Calu3 (cell line): ENCODE measurements around the gene FBXO33. TPM values are rescaled to one million over a fixed set of nuclear protein-coding genes. Genes with fewer than 3 reads are reported as not detected.
A peak's percentile ranks its signal among the peaks of the same experiment; 100 is the strongest.

Experiments used
- BruUV-seq: library from RNA; stranded (reverse); fragments of 400-500 nt; replicated peaks from 2 replicates; lab custom pipeline; 2021; lab: Mats Ljungman, UMichigan
- CTCF ChIA-PET: fragments of 300-600 bp; sonication (Branson Sonifier 250); formaldehyde crosslinking; loops from one replicate; lab custom pipeline; 2022; ENCODE audit warnings: antibody characterized with exemption; lab: Charles Lee
- DNase-seq: peaks from one replicate; pipeline ENCODE4 v3.0.0; 2022
- H3K27ac Mint-ChIP-seq: one replicate; pipeline ENCODE4 v1.8.0; 2022; ENCODE audit warnings: mixed read lengths; ENCODE audit not compliant: unreplicated experiment
- H3K27me3 Mint-ChIP-seq: one replicate; pipeline ENCODE4 v1.8.0; 2022; ENCODE audit warnings: mixed read lengths; ENCODE audit not compliant: unreplicated experiment
- H3K36me3 Mint-ChIP-seq: one replicate; pipeline ENCODE4 v1.8.0; 2022; ENCODE audit warnings: mild to moderate bottlenecking, moderate library complexity, mixed read lengths; ENCODE audit not compliant: insufficient read depth, unreplicated experiment
- H3K4me1 Mint-ChIP-seq: one replicate; pipeline ENCODE4 v1.8.0; 2022; ENCODE audit warnings: mild to moderate bottlenecking, low read depth, mixed read lengths; ENCODE audit not compliant: unreplicated experiment
- H3K4me3 Mint-ChIP-seq: one replicate; pipeline ENCODE4 v1.8.0; 2022; ENCODE audit warnings: mild to moderate bottlenecking, low read depth, moderate library complexity, mixed read lengths; ENCODE audit not compliant: unreplicated experiment
- H3K9me3 Mint-ChIP-seq: one replicate; pipeline ENCODE4 v1.8.0; 2022; ENCODE audit warnings: low read depth, mixed read lengths; ENCODE audit not compliant: unreplicated experiment
- intact Hi-C: fragments of 100-400 bp; cut with micrococcal nuclease; formaldehyde crosslinking; loops from one replicate; pipeline ENCODE4 v1.10.0; 2022; ENCODE audit not compliant: unreplicated experiment
- total RNA-seq: library from RNA; stranded (reverse); gene quantifications from 2 replicates; pipeline ENCODE4 v1.2.3, GENCODE V29; 2022
- TF ChIP-seq, protein P1 (sequence below): fragments of 200-600 bp; IDR thresholded peaks from one replicate; pipeline ENCODE4 v1.8.0; 2022; ENCODE audit warnings: antibody characterized with exemption; ENCODE audit not compliant: unreplicated experiment

FBXO33 gene
- total RNA-seq, 1 experiment from 2014 or later, result 8.6 TPM

DNA sequence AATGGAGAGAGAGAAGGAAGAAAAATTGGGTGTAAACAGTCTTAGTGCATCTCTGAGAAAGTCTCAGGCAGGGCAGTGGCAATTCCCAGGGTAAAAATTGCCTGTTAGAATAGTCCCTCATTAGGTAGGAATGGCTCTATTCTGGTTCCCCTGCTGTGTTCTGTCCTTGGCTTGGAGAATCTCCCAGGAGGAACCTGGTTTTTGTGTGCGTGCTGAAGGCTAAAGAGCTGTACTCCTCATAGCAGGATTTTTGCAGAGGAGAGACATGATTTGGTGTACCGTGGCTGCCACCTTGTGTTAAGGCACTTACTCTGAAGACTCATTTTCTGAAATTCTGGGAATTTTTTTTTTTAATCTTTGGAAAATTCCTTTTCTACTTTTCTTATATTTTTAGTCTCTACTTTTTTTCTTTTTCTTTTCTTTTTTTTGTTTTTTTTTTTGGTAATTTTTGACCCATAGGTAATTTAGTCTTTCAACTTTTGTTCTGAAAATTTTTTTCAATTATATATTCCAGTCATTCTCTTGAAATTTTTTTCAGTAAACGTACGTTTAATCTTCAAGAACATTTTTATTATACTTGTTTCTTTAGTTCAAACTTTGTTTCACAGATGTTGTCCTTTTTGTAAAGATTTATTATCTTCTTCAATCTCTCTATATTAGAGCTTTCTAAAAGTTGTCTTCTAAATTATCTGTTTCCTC lies 63.8 kb downstream of the FBXO33 start:
- H3K9me3 Mint-ChIP-seq, result no peaks in the 10 kb centered on the region
- TF ChIP-seq, protein P1, sequence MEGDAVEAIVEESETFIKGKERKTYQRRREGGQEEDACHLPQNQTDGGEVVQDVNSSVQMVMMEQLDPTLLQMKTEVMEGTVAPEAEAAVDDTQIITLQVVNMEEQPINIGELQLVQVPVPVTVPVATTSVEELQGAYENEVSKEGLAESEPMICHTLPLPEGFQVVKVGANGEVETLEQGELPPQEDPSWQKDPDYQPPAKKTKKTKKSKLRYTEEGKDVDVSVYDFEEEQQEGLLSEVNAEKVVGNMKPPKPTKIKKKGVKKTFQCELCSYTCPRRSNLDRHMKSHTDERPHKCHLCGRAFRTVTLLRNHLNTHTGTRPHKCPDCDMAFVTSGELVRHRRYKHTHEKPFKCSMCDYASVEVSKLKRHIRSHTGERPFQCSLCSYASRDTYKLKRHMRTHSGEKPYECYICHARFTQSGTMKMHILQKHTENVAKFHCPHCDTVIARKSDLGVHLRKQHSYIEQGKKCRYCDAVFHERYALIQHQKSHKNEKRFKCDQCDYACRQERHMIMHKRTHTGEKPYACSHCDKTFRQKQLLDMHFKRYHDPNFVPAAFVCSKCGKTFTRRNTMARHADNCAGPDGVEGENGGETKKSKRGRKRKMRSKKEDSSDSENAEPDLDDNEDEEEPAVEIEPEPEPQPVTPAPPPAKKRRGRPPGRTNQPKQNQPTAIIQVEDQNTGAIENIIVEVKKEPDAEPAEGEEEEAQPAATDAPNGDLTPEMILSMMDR, result peak; percentile 58
- peak; percentile 62 for DNase-seq
- H3K27me3 Mint-ChIP-seq, result no peaks in the 10 kb centered on the region
- peaks cover 5% of the 10 kb centered on the region for H3K36me3 Mint-ChIP-seq
- no peak overlapping the region for H3K4me3 Mint-ChIP-seq
- H3K27ac Mint-ChIP-seq, result no peak overlapping the region
- intact Hi-C loops, result loop anchor here (1.0 to 5.0 kb wide), 4 partner anchors 101 to 261 kb away; partner anchors contain the start of gene TRAPPC6B
- H3K4me1 Mint-ChIP-seq, result peaks cover 9% of the 10 kb centered on the region
- CTCF ChIA-PET, result interaction anchor here (0.6 to 1.2 kb wide), 4 partner anchors 63 to 265 kb away, joined by 3 to 8 read pairs (median 4); partner anchors contain the start of gene TRAPPC6B
- BruUV-seq, result no TSS peak

DNA sequence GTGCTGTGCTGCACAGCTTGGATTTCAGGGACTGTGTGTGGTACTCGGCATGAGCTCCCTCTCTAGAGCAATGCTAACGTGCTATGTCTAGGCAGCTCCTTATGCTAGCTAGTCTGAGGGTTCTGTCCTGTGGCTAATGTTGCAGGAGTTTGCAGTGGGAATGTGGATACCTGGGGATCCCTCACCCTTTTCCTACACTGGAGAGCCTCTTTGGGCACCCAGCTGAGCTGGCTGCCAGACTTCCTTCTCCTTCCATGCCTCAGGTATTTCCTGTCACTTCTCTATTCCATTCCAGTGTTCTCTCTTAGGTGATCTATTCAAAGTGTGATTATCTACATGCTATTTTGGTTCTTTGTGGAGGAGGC lies 64.9 kb downstream of the FBXO33 start:
- intact Hi-C loops, result loop anchor here (5.0 kb wide), 2 partner anchors 100 to 195 kb away; partner anchors contain the start of gene TRAPPC6B
- Mint-ChIP-seq H3K27ac (no peak overlapping the region), H3K9me3 (no peaks in the 10 kb centered on the region), H3K4me1 (peaks cover 9% of the 10 kb centered on the region), H3K27me3 (no peaks in the 10 kb centered on the region), H3K4me3 (no peak overlapping the region), H3K36me3 (peaks cover 9% of the 10 kb centered on the region)
- TF ChIP-seq, protein P1, result no peak
- CTCF ChIA-PET, result interaction anchor here (0.5 kb wide), 1 partner anchor 266 kb away, joined by 3 read pairs; no protein-coding TSS in a partner anchor
- no peak for DNase-seq
- BruUV-seq, result no TSS peak

DNA sequence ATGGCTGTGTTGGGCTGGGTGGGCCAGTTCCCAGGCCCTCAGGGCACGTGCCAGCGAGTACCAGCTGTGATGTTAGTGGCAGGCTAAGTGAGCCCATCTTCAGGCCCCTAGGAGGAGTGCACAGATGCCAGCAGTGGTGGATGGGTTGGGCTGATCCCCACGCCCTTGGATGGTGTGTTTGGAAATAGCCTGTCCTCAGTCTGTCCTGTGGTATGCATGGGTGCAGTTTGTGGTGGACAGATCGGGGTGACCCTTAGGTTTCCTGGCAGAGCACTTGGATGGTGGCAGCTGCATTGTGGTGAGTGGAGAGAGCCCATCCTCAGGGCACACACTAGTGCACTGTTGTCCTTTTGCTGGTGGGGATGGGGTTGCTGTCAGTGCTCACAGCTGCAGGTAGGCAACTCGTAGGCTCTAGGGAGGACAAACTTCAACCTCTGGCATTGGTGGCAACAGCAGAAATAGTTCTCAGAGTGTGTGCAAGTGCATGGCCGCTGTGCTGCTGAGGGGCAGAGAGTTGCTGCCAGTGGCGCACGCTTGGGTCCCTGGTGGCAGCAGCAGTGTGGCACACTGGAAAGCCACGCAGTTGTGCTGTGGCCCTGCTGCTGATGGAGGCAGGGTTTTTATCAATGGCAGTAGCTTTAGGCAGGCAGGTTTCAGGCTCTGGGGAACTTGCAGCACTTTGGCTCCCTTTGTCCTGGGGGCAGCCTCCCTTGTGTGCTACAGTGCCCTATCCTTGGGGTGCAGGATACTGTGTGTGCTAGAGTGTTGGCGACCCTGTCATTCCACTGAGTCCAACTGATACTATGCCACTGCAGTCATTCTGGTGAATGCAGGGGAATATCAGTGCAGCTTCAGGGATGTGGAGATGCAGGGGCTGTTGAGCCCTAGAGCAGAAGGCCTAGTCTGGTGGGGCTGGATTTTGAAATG lies 65.5 kb downstream of the FBXO33 start:
- intact Hi-C loops, result loop anchor here (5.0 kb wide), 2 partner anchors 99 to 194 kb away; partner anchors contain the start of gene TRAPPC6B
- Mint-ChIP-seq H3K36me3 (peaks cover 12% of the 10 kb centered on the region), H3K9me3 (no peaks in the 10 kb centered on the region), H3K27me3 (no peaks in the 10 kb centered on the region), H3K4me3 (no peak overlapping the region), H3K27ac (no peak overlapping the region), H3K4me1 (peaks cover 9% of the 10 kb centered on the region)
- TF ChIP-seq, protein P1, result no peak
- CTCF ChIA-PET, result interaction anchor here (0.5 kb wide), 1 partner anchor 265 kb away, joined by 3 read pairs; no protein-coding TSS in a partner anchor
- no TSS peak for BruUV-seq
- no peak for DNase-seq

DNA sequence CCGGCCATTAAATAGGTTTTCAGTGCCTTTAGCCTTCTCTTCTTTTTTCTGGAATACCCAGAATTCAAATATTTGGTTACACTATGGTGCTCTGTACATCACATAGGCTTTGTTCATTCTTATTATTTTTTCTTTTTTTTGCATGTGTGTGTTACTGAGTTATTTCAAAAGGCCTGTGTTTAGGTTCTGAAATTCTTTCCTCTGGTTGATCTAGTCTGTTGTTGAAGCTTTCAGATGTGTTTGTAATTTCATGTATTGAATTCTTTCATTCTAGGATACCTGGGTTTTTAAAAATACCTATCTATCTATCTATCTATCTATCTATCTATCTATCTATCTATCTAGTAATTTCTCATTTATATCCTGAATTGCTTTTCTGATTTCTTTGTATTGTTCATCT lies 66.9 kb downstream of the FBXO33 start:
- intact Hi-C loops, result loop anchor here (5.0 kb wide), 2 partner anchors 98 to 193 kb away; partner anchors contain the start of gene TRAPPC6B
- CTCF ChIA-PET, result no interaction called here

More for the DNA sequence above, 66.9 kb downstream of the FBXO33 start:
- no peaks in the 10 kb centered on the region for H3K27me3 Mint-ChIP-seq
- TF ChIP-seq, protein P1, result no peak
- no peak overlapping the region for H3K27ac Mint-ChIP-seq
- no peaks in the 10 kb centered on the region for H3K9me3 Mint-ChIP-seq
- no TSS peak for BruUV-seq
- DNase-seq, result no peak
- no peak overlapping the region for H3K4me3 Mint-ChIP-seq
- peaks cover 12% of the 10 kb centered on the region for H3K36me3 Mint-ChIP-seq
- H3K4me1 Mint-ChIP-seq, result peaks cover 9% of the 10 kb centered on the region
